ENCODE data around the gene NAT8L. TPM values are rescaled to one million over a fixed set of nuclear protein-coding genes. Genes with fewer than 3 reads are reported as not detected.

Gene NAT8L
- total RNA-seq, 1 donor from 2014 or later, result 14.9 TPM

GRCh38 chr4:2060611-2061185 is 1.6 kb downstream of the NAT8L start:
- DNase-seq (ENCODE audit: extremely low spot score, unreplicated experiment), result no peak
- peak overlapping the region; percentile 76 for H3K4me3 Mint-ChIP-seq
- H3K4me1 Mint-ChIP-seq (ENCODE audit: unreplicated experiment), result no peaks in the 10 kb centered on the region
- peaks cover 23% of the 10 kb centered on the region for H3K27me3 Mint-ChIP-seq
- H3K27ac Mint-ChIP-seq, result no peak overlapping the region
- TF ChIP-seq CTCF (conservative IDR thresholded peaks at IDR 0.05), result peak; percentile 54
- H3K9me3 Mint-ChIP-seq, result no peaks in the 10 kb centered on the region
- H3K36me3 Mint-ChIP-seq, result no peaks in the 10 kb centered on the region

- no peak for TF ChIP-seq CTCF (conservative IDR thresholded peaks at IDR 0.05)
- Mint-ChIP-seq H3K9me3 (no peaks in the 10 kb centered on the region), H3K4me3 (peak overlapping the region; percentile 34), H3K27me3 (peaks cover 17% of the 10 kb centered on the region), H3K27ac (no peak overlapping the region), H3K36me3 (no peaks in the 10 kb centered on the region), H3K4me1 (ENCODE audit: unreplicated experiment) (no peaks in the 10 kb centered on the region)
- DNase-seq (ENCODE audit: extremely low spot score, unreplicated experiment), result no peak
Observed at GRCh38 chr4:2061186-2062131, 2.3 kb downstream of the NAT8L start.

GRCh38 chr4:2062168-2062807 is 3.2 kb downstream of the NAT8L start:
- H3K9me3 Mint-ChIP-seq, result no peaks in the 10 kb centered on the region
- H3K27ac Mint-ChIP-seq, result no peak overlapping the region
- no peak overlapping the region for H3K4me3 Mint-ChIP-seq
- H3K4me1 Mint-ChIP-seq (ENCODE audit: unreplicated experiment), result no peaks in the 10 kb centered on the region
- no peak for TF ChIP-seq CTCF (conservative IDR thresholded peaks at IDR 0.05)
- no peak for DNase-seq (ENCODE audit: extremely low spot score, unreplicated experiment)
- no peaks in the 10 kb centered on the region for H3K36me3 Mint-ChIP-seq
- H3K27me3 Mint-ChIP-seq, result peaks cover 9% of the 10 kb centered on the region

GRCh38 chr4:2062808-2063524 is 3.8 kb downstream of the NAT8L start:
- Mint-ChIP-seq H3K4me3 (no peak overlapping the region), H3K27me3 (peaks cover 2% of the 10 kb centered on the region), H3K4me1 (ENCODE audit: unreplicated experiment) (no peaks in the 10 kb centered on the region), H3K9me3 (no peaks in the 10 kb centered on the region), H3K27ac (no peak overlapping the region), H3K36me3 (no peaks in the 10 kb centered on the region)
- DNase-seq (ENCODE audit: extremely low spot score, unreplicated experiment), result no peak
- TF ChIP-seq CTCF (conservative IDR thresholded peaks at IDR 0.05), result no peak

GRCh38 chr4:2063557-2064275 is 4.6 kb downstream of the NAT8L start:
- peaks cover 2% of the 10 kb centered on the region for H3K27me3 Mint-ChIP-seq
- no peaks in the 10 kb centered on the region for H3K9me3 Mint-ChIP-seq

More at GRCh38 chr4:2063557-2064275, 4.6 kb downstream of the NAT8L start:
- TF ChIP-seq CTCF (conservative IDR thresholded peaks at IDR 0.05), result no peak
- Mint-ChIP-seq H3K36me3 (no peaks in the 10 kb centered on the region), H3K4me1 (ENCODE audit: unreplicated experiment) (peaks cover 5% of the 10 kb centered on the region), H3K27ac (no peak overlapping the region), H3K4me3 (no peak overlapping the region)
- no peak for DNase-seq (ENCODE audit: extremely low spot score, unreplicated experiment)
